HCT116 (cell line): Measurements from ENCODE around the gene BAIAP2L1. TPM values are rescaled to one million over a fixed set of nuclear protein-coding genes. Genes with fewer than 3 reads are reported as not detected.

ENCODE experiments used
- ATAC-seq: fragments of 200-7000 bp; cut with Tn5 transposase; 2 replicates; pipeline ENCODE4 v1.9.1; 2020; ENCODE audit warnings: mild to moderate bottlenecking, moderate library complexity
- BruUV-seq: library from RNA; stranded (reverse); fragments of 400-500 nt; replicated peaks from 2 replicates; lab custom pipeline; 2021; lab: Mats Ljungman, UMichigan
- CTCF ChIA-PET: fragments of 300-600 bp; sonication (Branson Sonifier 250); formaldehyde crosslinking; loops from one replicate; lab custom pipeline; 2021; ENCODE audit warnings: antibody characterized with exemption; lab: Charles Lee
- POLR2A ChIA-PET: fragments of 300-600, 350-600 bp; sonication (Branson Sonifier 250); formaldehyde crosslinking; loops from one replicate; lab custom pipeline; 2021; ENCODE audit warnings: antibody characterized with exemption; lab: Charles Lee
- RAD21 ChIA-PET, 2 experiments: fragments of 300-600 bp; sonication (Branson Sonifier 250); formaldehyde crosslinking; loops; one replicate each; lab custom pipeline; 2023; ENCODE audit warnings: low total read pairs in 2 of 2; ENCODE audit not compliant: uncharacterized antibody in 2 of 2, unreplicated experiment in 2 of 2, low non-redundant PET in 1 of 2; lab: Charles Lee
- DNase-seq: peaks from one replicate; pipeline ENCODE4 v3.0.0-alpha.2; 2010; ENCODE audit warnings: low read depth, low spot score
- H2AFZ ChIP-seq: fragments of 200-600 bp; shearing (Covaris generic), sonication (generic); 2 replicates; pipeline ENCODE4 v1.6.1; 2017; ENCODE audit warnings: low read depth, mixed run types, mixed read lengths, antibody characterized with exemption, low read length; ENCODE audit not compliant: poor library complexity, severe bottlenecking
- H3K27ac ChIP-seq: 2 replicates; pipeline ENCODE4 v1.5.1; 2012; ENCODE audit warnings: low read depth, low read length
- H3K27me3 ChIP-seq: fragments of 200-600 bp; sonication (generic); 2 replicates; pipeline ENCODE4 v1.6.1; 2016; ENCODE audit warnings: mixed run types, low read length, mixed read lengths; ENCODE audit not compliant: insufficient read depth
- H3K36me3 ChIP-seq, 2 experiments: fragments of 200-500 bp in 1 of 2; fragments of 200-600 bp in 1 of 2; sonication (Bioruptor generic) in 1 of 2; sonication (generic) in 1 of 2; 2 replicates each; pipeline versions ENCODE4 v1.5.1 to v1.6.1; 2014 to 2016; ENCODE audit warnings: low read length in 2 of 2, inconsistent platforms in 1 of 2, mixed read lengths in 1 of 2, mixed run types in 1 of 2; ENCODE audit not compliant: insufficient read depth in 2 of 2, control insufficient read depth in 1 of 2
- H3K4me1 ChIP-seq, 2 experiments: fragments of 200-600 bp in 1 of 2; sonication (generic) in 1 of 2; 2 replicates each; pipeline versions ENCODE4 v1.5.1 to v1.6.1; 2012 to 2017; ENCODE audit warnings: low read length in 2 of 2, inconsistent platforms in 1 of 2, mild to moderate bottlenecking in 1 of 2, mixed read lengths in 1 of 2, mixed run types in 1 of 2, moderate library complexity in 1 of 2; ENCODE audit not compliant: insufficient read depth in 2 of 2, control insufficient read depth in 1 of 2
- H3K4me2 ChIP-seq: fragments of 200-600 bp; sonication (generic); 2 replicates; pipeline ENCODE4 v1.6.1; 2017; ENCODE audit warnings: mixed run types, low read length, mixed read lengths
- H3K4me3 ChIP-seq, 2 experiments: fragments of 200-600 bp in 1 of 2; sonication (generic) in 1 of 2; replicated peaks in 1 of 2; 2 replicates each; pipeline ENCODE4 v1.5.1; 2011 to 2016; ENCODE audit warnings: low read length in 2 of 2, control low read depth in 1 of 2, low read depth in 1 of 2, mild to moderate bottlenecking in 1 of 2, mixed read lengths in 1 of 2, mixed run types in 1 of 2
- H3K79me2 ChIP-seq: fragments of 200-600 bp; sonication (generic); 2 replicates; pipeline ENCODE4 v1.6.1; 2017; ENCODE audit warnings: mild to moderate bottlenecking, mixed run types, low read length, moderate library complexity, mixed read lengths; ENCODE audit not compliant: insufficient read depth
- H3K9ac ChIP-seq: fragments of 200-600 bp; sonication (generic); 2 replicates; pipeline ENCODE4 v1.6.1; 2016; ENCODE audit warnings: low read length, mixed read lengths
- H3K9me2 ChIP-seq: fragments of 200-600 bp; sonication (generic), shearing (Covaris generic); 2 replicates; pipeline ENCODE4 v1.6.1; 2017; ENCODE audit warnings: mixed run types, mild to moderate bottlenecking, moderate library complexity; ENCODE audit not compliant: insufficient read depth
- H3K9me3 ChIP-seq, 2 experiments: fragments of 200-500 bp in 1 of 2; fragments of 200-600 bp in 1 of 2; sonication (Bioruptor generic) in 1 of 2; sonication (generic) in 1 of 2; 2 replicates each; pipeline ENCODE4 v1.6.1; 2014 to 2017; ENCODE audit warnings: low read length in 2 of 2, mixed read lengths in 2 of 2, inconsistent platforms in 1 of 2, low read depth in 1 of 2, mild to moderate bottlenecking in 1 of 2, mixed run types in 1 of 2, moderate library complexity in 1 of 2; ENCODE audit not compliant: control insufficient read depth in 1 of 2, insufficient read depth in 1 of 2
- H4K20me1 ChIP-seq: fragments of 200-600 bp; sonication (generic), shearing (Covaris generic); 2 replicates; pipeline ENCODE4 v1.6.1; 2017; ENCODE audit warnings: mixed run types, mild to moderate bottlenecking, moderate library complexity; ENCODE audit not compliant: insufficient read depth
- CEBPB ChIP-seq: IDR thresholded peaks from 2 replicates; pipeline ENCODE4 v1.6.1; 2012; ENCODE audit warnings: low read depth
- CTCF ChIP-seq, 3 experiments: fragments of 200-600 bp in 1 of 3; sonication (generic) in 1 of 3; IDR thresholded peaks in 2 of 3; conservative IDR thresholded peaks in 1 of 3; 2 replicates each; pipeline ENCODE4 v1.5.1; 2012 to 2017; ENCODE audit warnings: low read depth in 2 of 3, low read length in 2 of 3, antibody characterized with exemption in 1 of 3, borderline replicate concordance in 1 of 3, control low read depth in 1 of 3, mild to moderate bottlenecking in 1 of 3, mixed read lengths in 1 of 3, mixed run types in 1 of 3, moderate library complexity in 1 of 3; ENCODE audit not compliant: insufficient read depth in 1 of 3
- EZH2 ChIP-seq: fragments of 200-600 bp; sonication (generic); IDR thresholded peaks from 2 replicates; pipeline ENCODE4 v1.6.1; 2017; ENCODE audit warnings: antibody characterized with exemption, mixed run types
- FOSL1 ChIP-seq: IDR thresholded peaks from 2 replicates; pipeline ENCODE4 v1.6.1; 2012; ENCODE audit warnings: low read depth
- JUND ChIP-seq: IDR thresholded peaks from 2 replicates; pipeline ENCODE4 v1.6.1; 2012
- POLR2AphosphoS5 ChIP-seq: IDR thresholded peaks from 2 replicates; pipeline ENCODE4 v1.6.1; 2011; ENCODE audit warnings: mild to moderate bottlenecking, low read depth, low read length, moderate library complexity
- RAD21 ChIP-seq: IDR thresholded peaks from 2 replicates; pipeline ENCODE4 v1.6.1; 2012; ENCODE audit warnings: low read depth, mild to moderate bottlenecking
- REST ChIP-seq: IDR thresholded peaks from 2 replicates; pipeline ENCODE4 v1.6.1; 2012; ENCODE audit warnings: low read depth
- SP1 ChIP-seq: IDR thresholded peaks from 2 replicates; pipeline ENCODE4 v1.6.1; 2012; ENCODE audit warnings: low read depth
- SRF ChIP-seq: IDR thresholded peaks from 2 replicates; pipeline ENCODE4 v1.6.1; 2012; ENCODE audit warnings: low read depth
- YY1 ChIP-seq: IDR thresholded peaks from 2 replicates; pipeline ENCODE4 v1.6.1; 2011; ENCODE audit warnings: low read length, low read depth, moderate library complexity, mild to moderate bottlenecking; ENCODE audit not compliant: insufficient replicate concordance; ENCODE audit errors: extremely low read depth
- ZFX ChIP-seq: fragments of 450-650 bp; IDR thresholded peaks from 2 replicates; pipeline ENCODE4 v1.6.1; 2017
- ZNF274 ChIP-seq: fragments of 200-500 bp; sonication (Bioruptor generic); IDR thresholded peaks from 2 replicates; pipeline ENCODE4 v1.6.1; 2014; ENCODE audit warnings: mild to moderate bottlenecking, low read depth, low read length, inconsistent platforms
- intact Hi-C: fragments of 100-400 bp; cut with micrococcal nuclease; formaldehyde crosslinking; loops from 2 replicates; pipeline ENCODE4 v1.10.0; 2022
- total RNA-seq: library from RNA; stranded (reverse); gene quantifications from one replicate; pipeline ENCODE4 v1.2.1, GENCODE V29; 2021; ENCODE audit not compliant: unreplicated experiment

Gene BAIAP2L1
- total RNA-seq, 1 experiment from 2014 or later, result 61.2 TPM

GRCh38 chr7:98364220-98364619, 36.7 kb downstream of the BAIAP2L1 start:
- no peaks in the 10 kb centered on the region for H3K27me3 ChIP-seq
- ChIA-PET CTCF (no interaction called here), RAD21 (no interaction called here)
- H4K20me1 ChIP-seq, result no peaks in the 10 kb centered on the region
- no peaks in the 10 kb centered on the region for H3K9me3 ChIP-seq
- H2AFZ ChIP-seq, result no peak overlapping the region
- no peak overlapping the region for H3K4me2 ChIP-seq
- H3K4me3 ChIP-seq, result no peak overlapping the region
- peaks cover 54% of the 10 kb centered on the region for H3K79me2 ChIP-seq
- H3K9me2 ChIP-seq, result no peaks in the 10 kb centered on the region
- peaks cover 51 to 61% of the 10 kb centered on the region in 2 experiments for H3K4me1 ChIP-seq
- BruUV-seq, result no TSS peak
- H3K27ac ChIP-seq, result no peak overlapping the region
- no peak overlapping the region for H3K9ac ChIP-seq
- no peak for DNase-seq
- no peak for ATAC-seq
- 0 out of 4 replicates have a peak, but pooled peaks cover 0 to 5% of the 10 kb centered on the region in 2 experiments for H3K36me3 ChIP-seq
- intact Hi-C loops, result no loop called here
- TF ChIP-seq ZNF274 (no peak), YY1 (no peak), EZH2 (no peak), JUND (no peak), CTCF (IDR thresholded peaks at IDR 0.05 in 2 of 3, conservative IDR thresholded peaks at IDR 0.05 in 1 of 3; ENCODE audit: borderline replicate concordance in 1 of 3, insufficient read depth in 1 of 3, low read depth in 2 of 3, low read length in 2 of 3) (no peak), SRF (no peak), ZFX (no peak), POLR2AphosphoS5 (no peak), SP1 (no peak), RAD21 (no peak), CEBPB (no peak), REST (no peak), FOSL1 (no peak)
- TF ChIP-seq, all 23 proteins: peak for 0
- POLR2A ChIA-PET, result no interaction called here
